HG03565 (cell line): ENCODE results near the gene ESR1.
"Not testable (repeated sequence)": the region's sequence is repeated elsewhere in the genome, so short reads cannot be mapped to it uniquely, and the experiment has no call there.

Experiments
- ATAC-seq: cut with Tn5 transposase; IDR thresholded peaks from one replicate; pipeline ENCODE4 v1.9.1; 2021; ENCODE audit warnings: mild to moderate bottlenecking, moderate library complexity; ENCODE audit not compliant: unreplicated experiment

ESR1 gene

GRCh38 chr6:152050451-152051195 is 243.1 kb downstream of the ESR1 start:
- ATAC-seq, result no peak

GRCh38 chr6:152052061-152052460 is 244.6 kb downstream of the ESR1 start:
- ATAC-seq, result no peak

- no peak for ATAC-seq
These were observed 245.8 kb downstream of the ESR1 start for GRCh38 chr6:152053332-152053731.

- ATAC-seq, result no peak
These were observed 247.0 kb downstream of the ESR1 start for GRCh38 chr6:152054441-152054840.

- ATAC-seq, result no peak
These were observed 248.0 kb downstream of the ESR1 start for GRCh38 chr6:152055517-152055916.

GRCh38 chr6:152057832-152058498 is 250.5 kb downstream of the ESR1 start:
- no peak for ATAC-seq

GRCh38 chr6:152059909-152060308 is 252.4 kb downstream of the ESR1 start:
- no peak for ATAC-seq

- no peak for ATAC-seq
These were observed 255.0 kb downstream of the ESR1 start for GRCh38 chr6:152062476-152062875.

GRCh38 chr6:152063170-152063921 is 255.9 kb downstream of the ESR1 start:
- no peak for ATAC-seq

GRCh38 chr6:152068622-152069261 is 261.3 kb downstream of the ESR1 start:
- ATAC-seq, result no peak

GRCh38 chr6:152070556-152070955 is 263.1 kb downstream of the ESR1 start:
- no peak for ATAC-seq

- ATAC-seq, result no peak
These were observed 263.8 kb downstream of the ESR1 start for GRCh38 chr6:152071318-152071717.

GRCh38 chr6:152071843-152072242 is 264.4 kb downstream of the ESR1 start:
- ATAC-seq, result no peak

- ATAC-seq, result not testable (repeated sequence)
These were observed 268.8 kb downstream of the ESR1 start for GRCh38 chr6:152076242-152076641.

- ATAC-seq, result no peak
These were observed 270.5 kb downstream of the ESR1 start for GRCh38 chr6:152078001-152078400.

GRCh38 chr6:152078804-152079203 is 271.3 kb downstream of the ESR1 start:
- ATAC-seq, result no peak

- no peak for ATAC-seq
These were observed 278.0 kb downstream of the ESR1 start for GRCh38 chr6:152085451-152085921.

- ATAC-seq, result no peak
These were observed 278.9 kb downstream of the ESR1 start for GRCh38 chr6:152086223-152086873.

GRCh38 chr6:152087096-152087495 is 279.6 kb downstream of the ESR1 start:
- ATAC-seq, result no peak

GRCh38 chr6:152087701-152088100 is 280.2 kb downstream of the ESR1 start:
- no peak for ATAC-seq

GRCh38 chr6:152089992-152090391 is 282.5 kb downstream of the ESR1 start:
- ATAC-seq, result no peak
